ENCODE results near the gene LRRC45.

The LRRC45 gene

DNA sequence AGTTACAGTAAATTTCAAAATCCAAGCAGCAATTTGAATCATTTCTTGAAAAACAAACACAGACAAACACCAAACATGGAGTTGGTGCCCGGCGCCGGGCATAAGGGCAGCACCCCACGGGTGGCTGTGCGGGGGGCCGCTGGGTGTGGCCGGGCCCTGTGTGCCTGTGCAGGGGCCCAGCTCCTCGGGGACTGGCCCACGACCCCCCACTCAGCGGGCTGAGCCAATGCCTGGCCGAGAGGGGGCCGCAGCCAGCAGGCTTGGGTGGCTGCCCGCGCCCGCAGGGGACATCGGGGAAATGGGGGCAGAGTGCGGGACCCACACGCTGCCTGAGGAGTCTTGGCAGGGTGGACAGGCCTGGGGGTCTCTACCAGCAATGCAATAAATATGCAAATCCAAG is 55.3 kb downstream of the LRRC45 start:
- Histone ChIP-seq H3K36me3 (ENCODE audit: control insufficient read depth in 2 of 2, insufficient read depth in 1 of 2, low read length in 2 of 2) (peaks cover 12 to 60% of the 10 kb centered on the region in 2 experiments), H3K4me3 (ENCODE audit: low read depth, low read length) (no peak overlapping the region), H3K27ac (ENCODE audit: extremely low read depth, low read depth, low read length) (peak overlapping the region; percentile 11; the same call in 1 of the 2 replicates), H3K4me1 (ENCODE audit: control insufficient read depth, insufficient read depth, low read length) (no peaks in the 10 kb centered on the region), H3K9me3 (ENCODE audit: control insufficient read depth, insufficient read depth, low read depth, low read length) (no peaks in the 10 kb centered on the region)
- TF ChIP-seq, protein P1, sequence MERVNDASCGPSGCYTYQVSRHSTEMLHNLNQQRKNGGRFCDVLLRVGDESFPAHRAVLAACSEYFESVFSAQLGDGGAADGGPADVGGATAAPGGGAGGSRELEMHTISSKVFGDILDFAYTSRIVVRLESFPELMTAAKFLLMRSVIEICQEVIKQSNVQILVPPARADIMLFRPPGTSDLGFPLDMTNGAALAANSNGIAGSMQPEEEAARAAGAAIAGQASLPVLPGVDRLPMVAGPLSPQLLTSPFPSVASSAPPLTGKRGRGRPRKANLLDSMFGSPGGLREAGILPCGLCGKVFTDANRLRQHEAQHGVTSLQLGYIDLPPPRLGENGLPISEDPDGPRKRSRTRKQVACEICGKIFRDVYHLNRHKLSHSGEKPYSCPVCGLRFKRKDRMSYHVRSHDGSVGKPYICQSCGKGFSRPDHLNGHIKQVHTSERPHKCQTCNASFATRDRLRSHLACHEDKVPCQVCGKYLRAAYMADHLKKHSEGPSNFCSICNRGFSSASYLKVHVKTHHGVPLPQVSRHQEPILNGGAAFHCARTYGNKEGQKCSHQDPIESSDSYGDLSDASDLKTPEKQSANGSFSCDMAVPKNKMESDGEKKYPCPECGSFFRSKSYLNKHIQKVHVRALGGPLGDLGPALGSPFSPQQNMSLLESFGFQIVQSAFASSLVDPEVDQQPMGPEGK (tag by site-specific recombination; IDR thresholded peaks at IDR 0.05), result no peak
- TF ChIP-seq ZBTB8A (tag by site-specific recombination; IDR thresholded peaks at IDR 0.05) (0 out of 2 replicates have a peak, but pooled peaks have one; percentile 41), GLIS1 (tag by site-specific recombination; IDR thresholded peaks at IDR 0.05) (peak; percentile 19; the same call in 1 of the 2 replicates), ZNF416 (tag by site-specific recombination; IDR thresholded peaks at IDR 0.05) (no peak), ZNF366 (tag by site-specific recombination; conservative IDR thresholded peaks at IDR 0.05) (no peak), ZNF549 (tag by site-specific recombination; IDR thresholded peaks at IDR 0.05) (no peak), GLIS2 (tag by site-specific recombination; IDR thresholded peaks at IDR 0.05) (peak; percentile 60)
- TF ChIP-seq, protein P2, sequence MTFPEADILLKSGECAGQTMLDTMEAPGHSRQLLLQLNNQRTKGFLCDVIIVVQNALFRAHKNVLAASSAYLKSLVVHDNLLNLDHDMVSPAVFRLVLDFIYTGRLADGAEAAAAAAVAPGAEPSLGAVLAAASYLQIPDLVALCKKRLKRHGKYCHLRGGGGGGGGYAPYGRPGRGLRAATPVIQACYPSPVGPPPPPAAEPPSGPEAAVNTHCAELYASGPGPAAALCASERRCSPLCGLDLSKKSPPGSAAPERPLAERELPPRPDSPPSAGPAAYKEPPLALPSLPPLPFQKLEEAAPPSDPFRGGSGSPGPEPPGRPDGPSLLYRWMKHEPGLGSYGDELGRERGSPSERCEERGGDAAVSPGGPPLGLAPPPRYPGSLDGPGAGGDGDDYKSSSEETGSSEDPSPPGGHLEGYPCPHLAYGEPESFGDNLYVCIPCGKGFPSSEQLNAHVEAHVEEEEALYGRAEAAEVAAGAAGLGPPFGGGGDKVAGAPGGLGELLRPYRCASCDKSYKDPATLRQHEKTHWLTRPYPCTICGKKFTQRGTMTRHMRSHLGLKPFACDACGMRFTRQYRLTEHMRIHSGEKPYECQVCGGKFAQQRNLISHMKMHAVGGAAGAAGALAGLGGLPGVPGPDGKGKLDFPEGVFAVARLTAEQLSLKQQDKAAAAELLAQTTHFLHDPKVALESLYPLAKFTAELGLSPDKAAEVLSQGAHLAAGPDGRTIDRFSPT (tag by site-specific recombination; IDR thresholded peaks at IDR 0.05), result 0 out of 2 replicates have a peak, but pooled peaks have one; percentile 12
- TF ChIP-seq, protein P3, sequence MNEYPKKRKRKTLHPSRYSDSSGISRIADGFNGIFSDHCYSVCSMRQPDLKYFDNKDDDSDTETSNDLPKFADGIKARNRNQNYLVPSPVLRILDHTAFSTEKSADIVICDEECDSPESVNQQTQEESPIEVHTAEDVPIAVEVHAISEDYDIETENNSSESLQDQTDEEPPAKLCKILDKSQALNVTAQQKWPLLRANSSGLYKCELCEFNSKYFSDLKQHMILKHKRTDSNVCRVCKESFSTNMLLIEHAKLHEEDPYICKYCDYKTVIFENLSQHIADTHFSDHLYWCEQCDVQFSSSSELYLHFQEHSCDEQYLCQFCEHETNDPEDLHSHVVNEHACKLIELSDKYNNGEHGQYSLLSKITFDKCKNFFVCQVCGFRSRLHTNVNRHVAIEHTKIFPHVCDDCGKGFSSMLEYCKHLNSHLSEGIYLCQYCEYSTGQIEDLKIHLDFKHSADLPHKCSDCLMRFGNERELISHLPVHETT (tag by site-specific recombination; IDR thresholded peaks at IDR 0.05), result no peak
- POLR2A ChIA-PET, result interaction anchor here (1.0 to 1.3 kb wide), 3 partner anchors 17 to 41 kb away, joined by 3 to 5 read pairs (median 3); partner anchors contain the start of genes DCXR and FASN
- CTCF ChIA-PET, result no interaction called here

DNA sequence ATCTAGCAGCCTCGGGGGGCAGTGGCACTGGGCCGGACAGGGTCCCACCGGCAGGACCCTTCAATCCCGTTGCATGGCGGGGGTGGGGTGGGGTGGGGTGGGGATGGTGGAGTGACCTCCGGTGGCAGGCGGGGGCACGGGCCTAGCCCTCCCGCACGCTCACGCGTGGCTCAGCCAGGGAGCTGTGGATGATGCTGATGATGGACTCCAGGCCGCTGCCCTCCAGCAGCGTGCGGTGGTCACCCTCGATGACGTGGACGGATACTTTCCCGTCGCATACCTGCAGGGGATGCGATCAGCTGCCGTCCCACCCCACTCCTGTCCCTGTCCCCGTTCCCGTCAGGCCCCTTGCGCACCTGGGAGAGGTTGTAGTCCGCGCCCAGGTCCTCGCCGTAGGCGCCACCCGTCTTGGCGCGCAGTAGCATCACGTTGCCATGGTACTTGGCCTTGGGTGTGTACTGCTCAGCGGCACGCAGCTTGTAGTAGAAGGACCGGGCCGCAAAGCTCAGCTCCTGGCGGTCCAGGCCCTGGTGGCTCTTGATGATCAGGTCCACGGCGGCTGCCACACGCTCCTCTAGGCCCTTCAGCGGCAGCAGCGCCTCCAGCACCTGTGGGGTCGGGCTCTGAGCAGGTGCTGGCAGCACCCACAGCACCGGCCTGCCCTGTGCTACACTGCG is 56.0 kb downstream of the LRRC45 start:
- no peaks in the 10 kb centered on the region for H3K9me3 ChIP-seq (ENCODE audit: control insufficient read depth, insufficient read depth, low read depth, low read length)
- POLR2A ChIA-PET, result interaction anchor here (0.6 to 1.3 kb wide), 7 partner anchors 8 to 89 kb away, joined by 3 to 5 read pairs (median 4); partner anchors contain the start of genes DCXR and FASN
- H3K4me1 ChIP-seq (ENCODE audit: control insufficient read depth, insufficient read depth, low read length), result no peaks in the 10 kb centered on the region
- H3K36me3 ChIP-seq (ENCODE audit: control insufficient read depth in 2 of 2, insufficient read depth in 1 of 2, low read length in 2 of 2), result peaks cover 12 to 67% of the 10 kb centered on the region in 2 experiments
- 0 out of 2 replicates have a peak, but pooled peaks have one; percentile 23 for TF ChIP-seq ZNF10 (tag by site-specific recombination; IDR thresholded peaks at IDR 0.05)
- TF ChIP-seq, protein P2 (tag by site-specific recombination; IDR thresholded peaks at IDR 0.05), result 0 out of 2 replicates have a peak, but pooled peaks have one; percentile 20
- no peak for TF ChIP-seq HOXC10 (CRISPR knock-in tag; IDR thresholded peaks at IDR 0.05)
- TF ChIP-seq KLF8 (tag by site-specific recombination; IDR thresholded peaks at IDR 0.05), result peak; percentile 46; the same call in 1 of the 2 replicates
- CTCF ChIA-PET, result no interaction called here
- no peak overlapping the region for H3K4me3 ChIP-seq (ENCODE audit: low read depth, low read length)
- no peak overlapping the region for H3K27ac ChIP-seq (ENCODE audit: extremely low read depth, low read depth, low read length)

Measured in HEK293 (cell line).